T47D (cell line): ENCODE results near the gene PPP1R2B.

Experiments
- DNase-seq, 2 experiments: peaks; one replicate each; pipeline versions ENCODE4 v3.0.0 to v3.0.0-alpha.2; 2011 to 2012; ENCODE audit warnings: low read depth in 1 of 2, low spot score in 1 of 2
- JUND ChIP-seq: IDR thresholded peaks from 2 replicates; pipeline ENCODE4 v1.6.1; 2012; ENCODE audit warnings: low read depth
- in situ Hi-C: cut with HindIII; loops from 2 replicates; pipeline ENCODE4 v1.10.0; 2016; ENCODE audit warnings: low sequenced_read_pairs, low pct_unique_long_range_greater_than_20kb

PPP1R2B gene

GRCh38 chr5:156892223-156892622 lies 42.1 kb downstream of the PPP1R2B start:
- no peak for TF ChIP-seq JUND
- in situ Hi-C loops: no loop called here
- DNase-seq: peak in 1 of 2 experiments; percentile 41

DNA sequence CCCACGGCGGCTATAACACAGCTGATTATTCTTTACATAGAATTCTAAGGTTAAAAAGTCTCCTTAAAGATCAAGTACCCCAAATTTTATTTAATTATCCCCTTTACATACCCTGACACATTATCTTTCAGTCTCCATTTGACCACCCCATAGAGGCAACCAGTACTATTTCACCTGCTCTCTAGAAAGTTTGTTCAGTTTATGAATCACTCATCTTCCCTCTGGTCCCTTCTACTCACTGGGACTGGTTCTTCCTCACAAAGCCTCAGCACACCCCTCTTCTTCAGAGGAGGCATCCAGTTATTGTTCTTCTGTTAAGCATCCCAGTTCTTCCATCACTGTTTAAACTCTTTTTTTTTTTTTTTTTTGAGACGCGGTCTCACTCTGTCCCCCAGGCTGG lies 42.8 kb downstream of the PPP1R2B start:
- no peak for TF ChIP-seq JUND
- DNase-seq: no peak
- in situ Hi-C loops: no loop called here

DNA sequence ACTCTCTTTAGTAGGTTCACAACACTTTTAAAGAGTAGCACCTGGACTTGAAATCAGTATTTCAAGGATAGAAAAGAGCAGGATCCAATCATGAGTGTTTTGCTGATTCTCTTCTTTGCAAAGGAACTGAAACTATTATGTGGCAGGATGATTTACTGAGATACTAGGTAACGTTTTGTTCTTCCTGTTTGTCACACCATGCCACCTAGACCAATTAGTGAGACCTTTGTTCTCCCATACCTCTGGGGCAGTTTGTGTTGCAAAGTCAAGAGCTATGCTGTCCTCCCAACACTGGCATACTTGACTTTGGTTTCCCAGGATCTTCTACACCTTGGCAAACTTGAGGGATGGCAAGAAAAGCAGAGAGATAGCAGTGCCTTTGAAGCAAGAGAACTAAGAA lies 43.4 kb downstream of the PPP1R2B start:
- in situ Hi-C loops: no loop called here
- DNase-seq: no peak

DNA sequence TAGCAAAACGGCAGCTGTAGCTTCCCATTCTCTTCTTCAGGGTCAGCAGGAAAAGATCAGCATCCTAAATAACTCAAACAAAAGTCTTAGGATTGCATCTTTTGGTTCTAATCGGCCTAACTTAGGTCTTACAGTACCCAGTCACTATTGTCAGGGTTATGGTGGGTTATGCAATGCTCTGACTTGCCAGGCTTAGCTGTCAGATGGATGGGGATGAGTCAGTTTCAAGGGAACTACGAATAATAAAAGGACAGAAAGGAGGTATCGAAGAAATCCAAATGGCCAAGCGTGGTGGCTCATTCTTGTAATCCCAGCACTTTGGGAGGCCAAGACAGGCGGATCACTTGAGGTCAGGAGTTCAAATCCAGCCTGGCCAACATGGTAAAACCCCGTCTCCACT lies 46.5 kb downstream of the PPP1R2B start:
- DNase-seq: no peak
- in situ Hi-C loops: no loop called here
- no peak for TF ChIP-seq JUND

More for the DNA sequence above, 43.4 kb downstream of the PPP1R2B start:
- no peak for TF ChIP-seq JUND
